Measurements from ENCODE around the gene WDR27. TPM values are rescaled to one million over a fixed set of nuclear protein-coding genes. Genes with fewer than 3 reads are reported as not detected.

WDR27 gene
- total RNA-seq, 3 donors from 2014 or later = 21.3 to 68.6 (median 56.4) TPM

DNA sequence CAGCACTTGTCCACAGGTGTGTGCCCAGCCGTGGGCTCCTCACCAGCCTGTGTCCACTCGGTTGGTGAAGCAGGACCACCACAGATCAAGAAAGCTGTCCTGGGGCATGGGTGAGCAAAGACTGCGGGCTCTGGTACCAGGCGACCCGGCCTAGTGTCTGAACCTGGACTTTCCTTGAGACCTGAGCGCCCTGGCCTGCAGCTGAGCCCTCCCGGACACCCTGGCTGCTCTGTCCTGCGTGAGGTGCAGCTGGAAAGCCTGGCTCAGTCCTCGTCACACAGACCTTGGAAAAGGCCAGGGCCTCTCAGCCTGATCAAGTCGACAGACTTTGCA, 247.0 kb downstream of the WDR27 start:
- Histone ChIP-seq H3K27ac (peak overlapping the region; percentile 82 to 96), H3K9me3 (peaks cover 0 to 3% of the 10 kb centered on the region in 2 donors), H3K4me3 (no peak overlapping the region), H3K27me3 (no peaks in the 10 kb centered on the region), H3K36me3 (no peaks in the 10 kb centered on the region), H3K4me1 (no peaks in the 10 kb centered on the region)
- DNase-seq (ENCODE audit: low spot score in 2 of 2) = no peak
- intact Hi-C loops (cut with DNase I; ENCODE audit: low total_unique reads) = no loop called here
- TF ChIP-seq, protein P1, sequence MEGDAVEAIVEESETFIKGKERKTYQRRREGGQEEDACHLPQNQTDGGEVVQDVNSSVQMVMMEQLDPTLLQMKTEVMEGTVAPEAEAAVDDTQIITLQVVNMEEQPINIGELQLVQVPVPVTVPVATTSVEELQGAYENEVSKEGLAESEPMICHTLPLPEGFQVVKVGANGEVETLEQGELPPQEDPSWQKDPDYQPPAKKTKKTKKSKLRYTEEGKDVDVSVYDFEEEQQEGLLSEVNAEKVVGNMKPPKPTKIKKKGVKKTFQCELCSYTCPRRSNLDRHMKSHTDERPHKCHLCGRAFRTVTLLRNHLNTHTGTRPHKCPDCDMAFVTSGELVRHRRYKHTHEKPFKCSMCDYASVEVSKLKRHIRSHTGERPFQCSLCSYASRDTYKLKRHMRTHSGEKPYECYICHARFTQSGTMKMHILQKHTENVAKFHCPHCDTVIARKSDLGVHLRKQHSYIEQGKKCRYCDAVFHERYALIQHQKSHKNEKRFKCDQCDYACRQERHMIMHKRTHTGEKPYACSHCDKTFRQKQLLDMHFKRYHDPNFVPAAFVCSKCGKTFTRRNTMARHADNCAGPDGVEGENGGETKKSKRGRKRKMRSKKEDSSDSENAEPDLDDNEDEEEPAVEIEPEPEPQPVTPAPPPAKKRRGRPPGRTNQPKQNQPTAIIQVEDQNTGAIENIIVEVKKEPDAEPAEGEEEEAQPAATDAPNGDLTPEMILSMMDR (IDR thresholded peaks at IDR 0.05) = no peak
- TF ChIP-seq POLR2AphosphoS5 (IDR thresholded peaks at IDR 0.05) = no peak

DNA sequence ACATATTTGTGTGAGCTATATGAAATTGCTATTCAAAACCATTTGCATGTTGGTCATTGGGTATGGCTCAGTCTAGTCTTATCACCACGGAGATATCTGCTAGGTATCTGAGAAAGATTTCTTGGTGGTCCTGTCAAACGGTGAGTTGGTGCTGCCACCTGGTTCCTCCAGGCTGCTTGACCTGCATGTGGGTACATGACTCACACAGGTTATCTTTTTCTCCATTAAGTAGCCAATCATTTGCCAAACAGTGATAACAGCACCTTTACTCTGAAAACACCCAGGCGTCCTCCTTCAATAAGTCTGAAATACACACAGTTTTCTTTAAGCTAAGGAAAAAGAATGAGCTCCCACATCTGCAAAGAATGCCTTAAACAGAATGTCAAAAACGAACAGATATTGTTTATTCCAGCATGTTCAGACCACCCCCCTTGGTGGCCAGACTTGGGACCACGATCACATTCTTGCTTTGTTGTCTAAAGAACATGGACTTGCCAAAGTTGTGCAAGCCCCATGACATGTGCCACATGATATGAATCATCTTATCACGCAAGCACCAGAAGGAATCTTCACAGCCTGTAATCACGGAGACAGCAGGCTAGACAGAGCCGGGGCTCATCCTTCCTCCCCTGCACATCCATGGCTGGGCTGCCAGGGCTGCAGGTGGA, 247.5 kb downstream of the WDR27 start:
- H3K27ac ChIP-seq = peak overlapping the region; percentile 82 to 96
- H3K27me3 ChIP-seq = no peaks in the 10 kb centered on the region
- intact Hi-C loops (cut with DNase I; ENCODE audit: low total_unique reads) = no loop called here
- no peaks in the 10 kb centered on the region for H3K36me3 ChIP-seq
- peak in 1 of 2 donors; percentile 46 for DNase-seq (ENCODE audit: low spot score in 2 of 2)
- no peaks in the 10 kb centered on the region for H3K9me3 ChIP-seq
- peak; percentile 86 to 97 (median 94) for TF ChIP-seq POLR2AphosphoS5 (IDR thresholded peaks at IDR 0.05)
- TF ChIP-seq POLR2A (IDR thresholded peaks at IDR 0.05) = no peak
- TF ChIP-seq, protein P1 (IDR thresholded peaks at IDR 0.05) = no peak
- no peaks in the 10 kb centered on the region for H3K4me1 ChIP-seq
- no peak overlapping the region for H3K4me3 ChIP-seq

DNA sequence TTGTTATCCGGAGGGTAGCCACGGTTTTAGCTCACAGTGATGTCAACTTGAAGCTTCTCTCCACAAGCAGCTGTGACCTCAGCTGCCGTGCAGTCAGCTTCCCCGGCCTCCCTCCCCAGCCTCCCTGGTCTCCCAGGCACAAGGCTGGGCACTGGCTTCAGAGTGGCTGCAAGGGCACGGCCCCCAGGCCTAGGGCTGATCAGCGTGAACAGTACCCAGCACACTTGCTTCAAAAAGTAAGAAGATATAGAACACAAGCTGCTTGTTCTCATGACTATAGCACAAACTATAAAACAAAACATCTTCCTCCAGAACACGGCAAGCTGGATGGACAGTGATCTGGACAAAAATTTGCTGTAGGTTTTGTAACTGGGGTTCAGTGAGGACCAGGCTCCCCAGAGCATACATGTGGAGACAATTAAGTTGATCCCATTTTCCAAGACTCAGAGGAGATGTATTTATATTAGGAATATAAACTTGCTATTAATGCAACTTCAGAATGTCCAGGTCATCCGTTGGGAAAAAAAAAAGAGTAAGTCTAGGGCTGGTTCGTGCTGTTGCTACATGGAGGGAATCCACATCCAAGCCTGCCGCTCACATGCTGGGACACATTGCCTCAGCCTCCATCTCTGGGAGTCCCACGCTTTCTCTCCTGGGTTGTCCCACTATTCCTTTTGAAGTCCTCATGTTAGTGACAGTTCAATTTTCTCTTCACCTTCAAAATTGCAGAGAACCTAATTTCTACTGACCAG, 248.8 kb downstream of the WDR27 start:
- H3K36me3 ChIP-seq = no peaks in the 10 kb centered on the region
- H3K9me3 ChIP-seq = no peaks in the 10 kb centered on the region
- TF ChIP-seq POLR2A (IDR thresholded peaks at IDR 0.05) (no peak), POLR2AphosphoS5 (IDR thresholded peaks at IDR 0.05) (no peak)
- no peak for DNase-seq (ENCODE audit: low spot score in 2 of 2)
- H3K27me3 ChIP-seq = no peaks in the 10 kb centered on the region
- peak overlapping the region; percentile 82 to 96 for H3K27ac ChIP-seq
- intact Hi-C loops (cut with DNase I; ENCODE audit: low total_unique reads) = no loop called here
- peak overlapping the region in 2 of 3 donors; percentile 50 to 62 for H3K4me3 ChIP-seq
- no peaks in the 10 kb centered on the region for H3K4me1 ChIP-seq

DNA sequence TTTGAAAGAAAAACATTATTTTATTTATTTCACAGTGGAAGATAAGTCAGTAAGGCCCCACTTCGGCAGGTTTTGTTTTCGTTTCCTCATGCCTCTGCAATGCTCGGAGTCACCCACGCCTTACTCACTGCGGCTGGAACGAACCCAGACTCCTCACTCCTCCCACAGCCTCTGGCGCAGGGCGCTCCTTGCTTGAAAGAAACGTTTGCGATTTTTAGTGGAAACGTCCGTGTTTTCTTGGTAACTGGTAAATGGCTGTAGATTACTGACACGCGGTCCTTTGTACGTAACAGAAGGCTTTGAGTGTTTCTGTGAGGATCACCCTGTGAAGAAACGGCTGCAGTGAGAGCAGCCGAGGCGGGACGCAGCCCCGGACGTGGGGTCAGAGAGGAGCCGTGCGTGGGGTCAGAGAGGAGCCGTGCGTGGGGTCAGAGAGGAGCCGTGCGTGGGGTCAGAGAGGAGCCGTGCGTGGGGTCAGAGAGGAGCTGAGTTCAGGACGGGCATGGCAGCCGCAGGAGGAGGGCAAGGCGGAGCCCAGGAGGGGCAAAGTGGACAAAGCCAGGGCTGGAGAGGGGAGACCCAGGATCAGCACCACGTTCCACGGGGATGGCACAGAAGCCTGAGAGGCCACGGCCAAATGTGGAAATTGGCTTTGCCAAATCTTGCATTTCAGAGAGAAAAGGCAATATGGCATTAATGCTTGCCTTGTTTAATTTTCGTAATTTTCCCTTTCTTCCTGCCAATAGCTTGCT, 249.5 kb downstream of the WDR27 start:
- TF ChIP-seq, protein P1 (IDR thresholded peaks at IDR 0.05) = no peak
- peak; percentile 74 to 76 (median 76) for TF ChIP-seq POLR2AphosphoS5 (IDR thresholded peaks at IDR 0.05)
- TF ChIP-seq POLR2A (IDR thresholded peaks at IDR 0.05) = no peak
- no peaks in the 10 kb centered on the region for H3K27me3 ChIP-seq
- no peaks in the 10 kb centered on the region for H3K36me3 ChIP-seq
- no peaks in the 10 kb centered on the region for H3K4me1 ChIP-seq
- peak overlapping the region in 2 of 3 donors; percentile 50 to 62 for H3K4me3 ChIP-seq
- intact Hi-C loops (cut with DNase I; ENCODE audit: low total_unique reads) = no loop called here
- H3K9me3 ChIP-seq = no peaks in the 10 kb centered on the region
- peak overlapping the region; percentile 82 to 96 for H3K27ac ChIP-seq
- peak; percentile 79 to 84 for DNase-seq (ENCODE audit: low spot score in 2 of 2)

DNA sequence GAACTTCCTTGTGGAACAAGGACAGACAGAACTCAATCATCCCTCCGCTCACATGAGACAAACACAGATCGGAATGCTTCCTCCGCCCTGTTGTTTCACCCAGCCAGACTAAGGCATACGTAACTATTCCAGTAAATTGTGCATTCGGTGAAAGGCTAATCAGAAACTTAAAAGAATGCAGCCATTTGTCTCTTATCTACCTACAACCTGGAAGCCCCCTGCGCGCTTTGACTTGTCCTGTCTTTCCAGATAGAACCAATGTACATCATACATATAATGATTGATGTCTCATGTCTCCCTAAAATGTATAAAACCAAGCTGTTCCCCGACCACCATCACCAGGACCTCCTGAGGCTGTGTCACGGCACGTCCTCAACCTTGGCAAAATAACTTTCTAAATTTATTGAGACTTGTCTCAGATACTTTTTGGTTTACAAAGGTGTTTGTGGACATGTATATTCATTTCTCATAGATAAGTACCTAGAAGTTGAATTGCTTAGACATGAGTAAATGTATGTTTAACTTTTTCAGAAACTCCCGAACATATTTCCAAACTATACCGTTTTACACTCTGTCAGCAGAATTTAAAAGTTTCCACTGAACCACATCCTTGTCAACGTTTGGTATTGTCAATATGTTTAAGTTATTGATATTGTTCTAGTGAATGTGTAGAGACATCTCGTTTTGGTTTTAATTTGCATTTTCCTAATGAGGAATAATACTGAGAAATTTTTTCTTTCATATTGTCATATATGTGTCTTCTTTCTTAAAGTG, 250.6 kb downstream of the WDR27 start:
- Histone ChIP-seq H3K4me3 (peak overlapping the region in 2 of 3 donors; percentile 50 to 62), H3K27ac (peak overlapping the region; percentile 82 to 96), H3K9me3 (no peaks in the 10 kb centered on the region), H3K4me1 (no peaks in the 10 kb centered on the region), H3K36me3 (no peaks in the 10 kb centered on the region), H3K27me3 (no peaks in the 10 kb centered on the region)
- TF ChIP-seq POLR2AphosphoS5 (IDR thresholded peaks at IDR 0.05) (no peak), POLR2A (IDR thresholded peaks at IDR 0.05) (no peak)
- TF ChIP-seq, protein P1 (IDR thresholded peaks at IDR 0.05) = no peak
- no peak for DNase-seq (ENCODE audit: low spot score in 2 of 2)
- intact Hi-C loops (cut with DNase I; ENCODE audit: low total_unique reads) = no loop called here

Measured in breast epithelium (tissue), 4 donors.